OCI-M2 (cell line): ENCODE measurements around the gene POU2AF1.

Source experiments
- DNase-seq: peaks from one replicate; lab custom pipeline; 2025; ENCODE audit not compliant: unreplicated experiment; lab: John Stamatoyannopoulos, UW

The POU2AF1 gene, protein sequence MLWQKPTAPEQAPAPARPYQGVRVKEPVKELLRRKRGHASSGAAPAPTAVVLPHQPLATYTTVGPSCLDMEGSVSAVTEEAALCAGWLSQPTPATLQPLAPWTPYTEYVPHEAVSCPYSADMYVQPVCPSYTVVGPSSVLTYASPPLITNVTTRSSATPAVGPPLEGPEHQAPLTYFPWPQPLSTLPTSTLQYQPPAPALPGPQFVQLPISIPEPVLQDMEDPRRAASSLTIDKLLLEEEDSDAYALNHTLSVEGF

DNA sequence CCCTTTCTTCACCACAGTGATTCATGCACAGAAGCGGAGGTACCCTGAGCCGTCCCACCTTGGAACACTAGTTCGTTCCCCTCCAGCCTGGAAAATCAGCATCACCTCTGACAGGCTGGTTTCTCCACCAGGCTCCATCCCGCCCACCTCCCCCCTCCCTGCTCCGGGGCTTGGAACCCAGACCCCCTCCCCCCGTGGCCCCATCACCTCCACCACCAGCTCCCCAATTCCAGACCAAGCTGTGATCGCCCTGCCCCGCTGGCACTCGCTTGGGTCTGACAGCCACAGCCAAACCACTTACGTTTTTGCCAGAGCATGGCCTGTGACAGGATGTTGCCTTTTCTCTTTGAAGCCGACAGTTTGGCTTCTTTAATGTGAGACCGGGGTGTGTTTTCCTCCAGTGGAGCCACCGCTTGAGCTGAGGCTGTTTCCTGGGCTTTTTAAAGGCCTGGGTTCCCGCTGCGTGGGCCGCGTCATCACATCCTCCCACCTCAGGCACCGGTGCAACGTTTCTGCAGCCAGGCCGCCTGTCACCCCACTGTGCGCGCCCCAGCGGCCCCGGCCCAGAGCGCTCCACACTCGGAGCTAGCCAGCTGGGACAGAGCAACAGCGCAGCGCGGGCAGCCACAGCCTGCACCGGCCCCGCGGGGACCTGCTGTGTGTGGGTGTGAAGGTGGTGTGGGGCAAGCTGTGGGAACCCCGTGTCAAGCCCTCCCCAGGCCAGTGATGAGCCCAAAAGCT is at the start of gene POU2AF1:
TSS of gene POU2AF1 (minus strand) at position 415 of the 741 bp plus-strand sequence. CDS start at position 317, 98 bp downstream.
- no peak for DNase-seq

- no peak for DNase-seq
Observed at GRCh38 chr11:111428113-111428876, 49.2 kb upstream of the POU2AF1 start.

DNA sequence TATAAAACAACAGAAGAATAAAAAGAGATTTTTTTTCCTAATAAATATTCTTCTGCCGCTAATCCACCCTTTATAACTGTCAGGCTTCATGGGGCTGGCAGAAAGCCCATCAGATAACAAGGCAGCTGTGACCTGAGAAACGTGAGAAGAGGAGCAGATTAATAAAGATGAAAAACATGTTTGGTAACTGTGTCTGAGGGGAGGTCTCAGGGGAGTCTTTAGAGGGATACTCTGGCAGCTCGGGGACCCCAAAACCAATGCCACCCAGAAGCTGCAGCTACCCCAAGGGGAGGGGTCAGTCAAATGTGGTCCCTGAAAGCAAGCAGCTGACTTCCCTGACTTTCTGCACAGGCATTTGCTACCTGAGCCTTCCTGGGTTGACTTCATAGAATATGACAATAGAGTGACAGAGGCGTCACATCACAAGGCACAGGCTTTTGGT is 48.4 kb upstream of the POU2AF1 start:
- DNase-seq = no peak

GRCh38 chr11:111426617-111427016 is 47.5 kb upstream of the POU2AF1 start:
- no peak for DNase-seq

GRCh38 chr11:111423250-111423615 is 44.2 kb upstream of the POU2AF1 start:
- no peak for DNase-seq

DNA sequence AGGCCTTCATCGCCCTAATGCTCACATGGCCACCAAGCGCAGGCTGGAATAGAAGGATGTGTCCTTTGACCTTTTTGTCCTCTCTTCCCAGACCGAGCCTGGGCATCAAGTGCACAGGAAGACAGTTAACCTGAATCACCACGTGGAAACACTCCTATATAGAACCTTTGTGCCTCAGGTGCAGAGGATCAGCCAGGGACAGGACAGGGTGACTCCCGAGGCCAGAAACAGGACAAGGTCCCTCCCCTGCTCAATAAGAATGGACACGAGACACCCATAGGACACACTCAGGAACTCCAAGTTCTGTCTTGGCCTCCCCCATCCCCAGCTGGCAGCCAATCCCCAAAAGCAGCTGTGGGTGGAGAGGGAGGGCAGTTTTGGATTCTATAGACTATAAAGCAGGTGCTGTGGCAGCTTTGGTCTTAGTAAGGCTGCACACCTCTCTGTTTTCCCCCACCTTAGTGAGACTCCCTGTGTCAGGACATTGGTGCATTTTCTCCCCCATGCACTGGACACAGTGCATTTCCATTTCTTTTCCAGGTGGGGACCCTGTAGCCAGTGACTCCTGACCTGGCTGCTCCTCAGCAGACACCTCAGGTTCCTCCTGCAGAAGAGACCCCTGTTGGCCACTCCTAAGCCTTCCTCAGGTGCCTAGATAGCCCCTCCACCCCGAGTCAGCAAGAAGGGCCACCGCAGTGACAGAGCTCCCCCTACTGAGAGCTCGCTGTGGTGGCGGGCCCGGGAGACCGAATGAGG is 43.6 kb upstream of the POU2AF1 start:
- DNase-seq = no peak

- no peak for DNase-seq
Observed at GRCh38 chr11:111421251-111421650, 42.2 kb upstream of the POU2AF1 start.

GRCh38 chr11:111419641-111420327 is 40.7 kb upstream of the POU2AF1 start:
- DNase-seq = no peak

- no peak for DNase-seq
Observed at GRCh38 chr11:111419181-111419580, 40.1 kb upstream of the POU2AF1 start.

DNA sequence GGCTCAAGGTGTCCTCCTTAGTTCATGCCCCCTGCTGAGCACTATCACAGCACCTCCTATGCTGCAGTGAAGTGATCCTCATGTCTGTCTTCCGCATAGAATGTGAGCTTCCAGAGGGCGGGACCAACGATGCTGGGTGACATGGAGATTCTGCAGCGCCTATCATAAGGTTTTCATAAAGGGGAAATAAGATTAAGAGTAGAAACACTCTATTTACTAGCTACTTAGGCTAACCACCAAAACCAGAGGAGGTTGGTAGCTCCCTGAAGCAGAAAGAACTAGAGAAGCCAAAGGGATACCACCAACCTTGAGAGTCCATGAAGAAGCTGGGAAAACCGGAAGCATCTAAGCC is 39.3 kb upstream of the POU2AF1 start:
- DNase-seq = no peak

DNA sequence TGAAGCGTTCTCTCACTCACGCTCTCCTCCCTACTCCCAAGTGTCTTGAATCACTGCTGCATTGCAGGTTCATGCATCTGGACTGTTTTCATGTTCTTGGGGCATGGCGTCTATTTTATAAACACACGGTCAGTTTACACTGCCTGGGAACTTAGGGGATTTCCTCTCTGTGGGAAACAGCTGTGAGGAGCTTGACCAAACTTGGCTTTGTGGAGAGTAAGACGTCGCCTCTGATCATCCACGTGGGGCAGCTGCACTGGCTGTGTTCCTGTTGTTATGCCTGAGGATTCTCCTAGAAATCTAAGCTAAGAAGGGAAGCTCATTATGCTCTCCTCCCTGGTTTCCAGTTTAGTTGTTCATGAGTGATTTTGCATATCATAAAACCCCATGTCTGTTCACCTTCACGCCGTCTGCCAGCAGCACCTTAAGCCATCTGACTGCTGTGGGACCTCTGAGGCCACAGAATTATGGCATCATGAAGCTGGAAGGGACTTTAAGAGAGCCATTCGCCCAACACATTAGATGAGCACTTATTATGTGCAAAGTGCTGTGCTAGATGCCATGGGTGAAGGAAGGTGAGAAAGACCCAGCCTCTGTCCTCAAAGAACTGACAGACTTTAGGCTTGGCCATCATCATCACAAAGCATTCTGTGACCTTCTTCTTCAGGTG is 38.8 kb upstream of the POU2AF1 start:
- DNase-seq = no peak

DNA sequence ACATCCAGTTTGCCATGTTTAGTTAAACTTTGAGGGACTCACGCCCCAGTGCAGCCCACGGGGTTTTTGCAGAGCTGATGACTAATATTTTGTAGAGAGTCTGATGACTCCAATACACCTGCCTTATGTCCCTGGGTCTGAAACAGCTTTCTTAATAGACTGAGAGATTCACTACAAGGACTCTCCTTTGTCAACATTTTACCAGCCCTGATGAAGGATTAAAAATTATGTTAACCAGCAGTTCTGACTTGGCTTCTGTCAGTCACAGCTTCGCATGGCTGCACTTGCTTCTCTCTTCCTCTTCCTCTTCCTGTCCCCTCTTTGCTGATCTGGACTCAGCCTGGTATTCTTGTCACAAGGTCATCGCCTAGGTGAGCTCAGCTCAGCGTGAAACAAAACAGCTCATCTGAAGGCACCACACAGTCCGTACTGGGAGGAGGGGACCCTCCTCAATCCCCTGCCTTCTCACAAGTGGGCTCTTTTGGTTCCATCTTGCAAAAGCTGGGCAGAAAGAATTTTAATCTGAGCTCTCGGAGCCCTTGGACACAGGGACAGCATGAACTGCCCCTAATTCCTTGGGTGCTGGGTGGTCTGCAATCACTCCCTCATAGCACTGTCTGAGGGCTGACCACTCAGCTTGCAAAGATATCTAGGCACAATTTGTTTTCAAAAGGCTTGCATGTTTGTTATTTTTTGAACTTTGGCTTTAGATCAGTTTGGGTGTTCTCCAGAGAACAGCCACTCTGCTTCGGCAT is 38.1 kb upstream of the POU2AF1 start:
- no peak for DNase-seq

- no peak for DNase-seq
Observed at GRCh38 chr11:111416231-111416960, 37.3 kb upstream of the POU2AF1 start.

DNA sequence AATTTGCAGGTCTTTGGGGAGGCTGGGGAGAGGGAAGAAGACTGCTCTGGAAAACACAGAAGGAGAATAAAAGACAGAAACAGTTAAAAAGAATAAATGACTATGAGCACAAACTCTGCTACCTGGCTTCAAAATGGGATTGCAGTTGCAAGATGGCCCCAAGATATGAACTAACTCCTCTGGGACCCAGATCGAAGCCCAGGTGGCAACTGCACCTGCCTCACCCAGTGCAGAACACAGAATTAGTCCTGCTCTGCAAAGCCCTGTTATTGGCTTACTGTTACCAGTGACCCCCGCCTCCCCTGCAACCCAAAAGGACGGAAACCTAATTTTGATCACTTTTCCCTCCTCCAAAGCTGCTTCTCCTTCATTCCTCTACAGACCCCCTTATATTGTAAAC is 35.9 kb upstream of the POU2AF1 start:
- DNase-seq = no peak

DNA sequence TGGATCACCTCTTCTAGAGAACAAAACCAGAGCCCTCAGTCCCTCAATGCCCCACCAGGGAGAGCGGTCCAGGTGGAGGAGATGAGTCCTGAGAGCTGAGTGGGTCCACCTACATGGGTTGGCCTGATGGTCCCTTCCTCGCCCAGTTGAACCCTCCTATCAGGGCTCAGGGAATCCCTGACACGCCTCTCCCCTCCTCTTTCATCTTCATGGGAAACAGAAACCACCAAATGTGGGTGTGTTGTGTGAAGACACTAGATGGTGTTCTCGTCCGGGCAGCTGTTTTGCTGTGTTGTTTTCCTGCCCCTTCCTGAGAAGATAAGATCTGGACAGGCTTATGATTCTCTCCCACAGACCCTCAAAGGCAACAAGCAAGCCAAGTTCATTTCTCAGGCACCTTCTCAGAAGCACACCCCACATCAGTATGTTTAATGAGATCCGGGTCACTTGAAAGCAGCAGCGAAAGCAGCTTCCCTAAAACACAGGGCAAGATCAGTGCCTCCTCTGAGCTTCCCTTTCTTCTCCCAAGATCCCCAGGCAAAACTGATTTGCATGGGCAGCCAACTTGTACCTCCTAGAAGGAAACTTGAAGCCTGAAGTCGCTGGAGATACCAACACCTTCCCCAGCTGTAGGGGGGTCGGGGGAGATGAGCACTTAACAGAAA is 35.3 kb upstream of the POU2AF1 start:
- DNase-seq = no peak

DNA sequence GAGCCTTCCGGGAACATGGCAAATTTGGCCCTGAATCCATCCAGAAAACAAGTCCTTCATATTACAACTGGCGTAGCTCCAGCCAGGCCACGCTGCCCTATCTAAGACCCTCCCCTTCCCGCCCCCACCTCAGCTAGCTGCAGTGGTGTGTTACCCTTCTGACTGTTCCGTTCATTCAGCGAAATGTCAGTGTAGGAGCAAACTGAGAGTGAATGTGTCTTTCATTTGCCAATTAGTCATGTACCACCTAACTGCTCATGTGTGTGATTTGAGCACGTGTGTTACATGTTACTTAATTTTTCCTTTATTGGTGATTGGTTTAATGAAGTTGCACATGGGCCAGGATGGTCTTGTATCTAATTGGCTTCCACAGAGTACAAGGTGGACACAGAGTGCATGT is 34.8 kb upstream of the POU2AF1 start:
- DNase-seq = no peak

DNA sequence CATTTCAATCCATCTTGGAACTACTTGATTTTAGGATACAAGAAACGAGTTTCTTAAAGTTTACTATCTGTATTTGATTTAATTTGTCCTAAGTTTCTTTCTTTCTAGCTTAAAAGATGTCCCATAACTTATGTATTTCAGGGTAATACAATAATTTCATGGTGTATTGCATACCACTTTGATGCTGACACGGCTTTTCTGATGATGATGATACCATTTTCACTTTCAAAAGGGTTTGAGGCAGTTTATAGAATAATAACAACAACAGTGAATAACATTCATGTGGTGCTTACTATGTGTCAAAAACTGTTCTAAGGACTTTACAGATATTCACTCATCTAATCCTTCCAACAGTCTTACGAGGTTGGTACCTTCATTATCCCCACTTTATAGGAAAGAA is 33.2 kb upstream of the POU2AF1 start:
- DNase-seq = no peak

- DNase-seq = no peak
Observed at GRCh38 chr11:111411456-111411855, 32.4 kb upstream of the POU2AF1 start.
